ENCODE results near the gene GLG1.

GLG1 gene

GRCh38 chr16:74586948-74587347, 20.0 kb downstream of the GLG1 start:
- Histone ChIP-seq H3K4me3 (ENCODE audit: low read depth in 1 of 2, low read length in 2 of 2) (no peak overlapping the region), H3K4me1 (ENCODE audit: control insufficient read depth in 1 of 2, insufficient read depth in 2 of 2, low read length in 2 of 2) (peaks cover 3 to 8% of the 10 kb centered on the region in 2 donors), H3K36me3 (ENCODE audit: control insufficient read depth in 1 of 2, insufficient read depth in 2 of 2, low read length in 2 of 2) (no peaks in the 10 kb centered on the region), H3K9me3 (ENCODE audit: control insufficient read depth in 1 of 2, low read length in 2 of 2) (no peaks in the 10 kb centered on the region), H3K27me3 (ENCODE audit: low read depth, low read length) (no peaks in the 10 kb centered on the region), H3K27ac (ENCODE audit: low read length) (no peak overlapping the region)

- H3K9me3 ChIP-seq (ENCODE audit: control insufficient read depth in 1 of 2, low read length in 2 of 2), result no peaks in the 10 kb centered on the region
- no peak overlapping the region for H3K4me3 ChIP-seq (ENCODE audit: low read depth in 1 of 2, low read length in 2 of 2)
- peaks cover 2 to 8% of the 10 kb centered on the region in 2 donors for H3K4me1 ChIP-seq (ENCODE audit: control insufficient read depth in 1 of 2, insufficient read depth in 2 of 2, low read length in 2 of 2)
- no peak overlapping the region for H3K27ac ChIP-seq (ENCODE audit: low read length)
- H3K36me3 ChIP-seq (ENCODE audit: control insufficient read depth in 1 of 2, insufficient read depth in 2 of 2, low read length in 2 of 2), result no peaks in the 10 kb centered on the region
- H3K27me3 ChIP-seq (ENCODE audit: low read depth, low read length), result no peaks in the 10 kb centered on the region
These were observed 21.0 kb downstream of the GLG1 start for GRCh38 chr16:74585846-74586443.

DNA sequence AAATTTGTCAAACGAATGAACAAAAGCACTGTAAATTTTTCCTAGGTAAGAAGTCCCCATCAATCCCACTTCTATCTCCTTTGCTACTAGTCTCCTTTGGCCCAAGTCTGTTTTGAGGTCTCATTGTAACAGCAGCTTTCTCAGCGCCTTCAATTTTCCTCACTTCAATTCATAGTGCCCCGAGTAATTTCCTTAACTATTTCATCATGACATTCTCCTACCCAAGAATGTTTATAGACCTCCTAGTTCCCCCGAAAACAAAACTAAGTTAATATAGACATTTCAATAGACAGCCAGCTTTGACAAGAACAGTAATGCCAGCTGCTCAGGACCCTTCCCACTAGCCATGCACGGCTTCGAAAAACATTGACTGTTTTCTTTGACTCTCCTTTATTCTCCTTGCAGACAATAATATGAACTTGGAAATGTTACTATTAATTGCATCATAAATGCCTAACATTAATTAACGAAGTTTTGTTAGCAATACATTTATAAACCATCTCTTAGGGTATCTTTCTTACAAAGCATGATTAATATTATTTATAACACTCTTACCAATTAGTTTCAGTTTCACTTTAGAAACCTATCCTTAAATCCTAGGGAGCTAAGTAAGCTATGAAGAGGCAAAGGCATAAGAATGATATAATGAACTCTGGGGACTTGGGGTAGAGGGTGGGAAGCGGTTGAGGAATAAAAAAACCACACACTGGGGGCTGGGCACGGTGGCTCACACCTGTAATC, 22.8 kb downstream of the GLG1 start:
- Histone ChIP-seq H3K27me3 (ENCODE audit: low read depth, low read length) (no peaks in the 10 kb centered on the region), H3K36me3 (ENCODE audit: control insufficient read depth in 1 of 2, insufficient read depth in 2 of 2, low read length in 2 of 2) (no peaks in the 10 kb centered on the region), H3K4me3 (ENCODE audit: low read depth in 1 of 2, low read length in 2 of 2) (peak overlapping the region; percentile 2 to 26), H3K9me3 (ENCODE audit: control insufficient read depth in 1 of 2, low read length in 2 of 2) (no peaks in the 10 kb centered on the region), H3K4me1 (ENCODE audit: control insufficient read depth in 1 of 2, insufficient read depth in 2 of 2, low read length in 2 of 2) (peaks cover 6 to 8% of the 10 kb centered on the region in 2 donors), H3K27ac (ENCODE audit: low read length) (no peak overlapping the region)

GRCh38 chr16:74582970-74583369, 23.9 kb downstream of the GLG1 start:
- no peaks in the 10 kb centered on the region for H3K9me3 ChIP-seq (ENCODE audit: control insufficient read depth in 1 of 2, low read length in 2 of 2)
- no peak overlapping the region for H3K4me3 ChIP-seq (ENCODE audit: low read depth in 1 of 2, low read length in 2 of 2)
- peaks cover 8 to 10% of the 10 kb centered on the region in 2 donors for H3K4me1 ChIP-seq (ENCODE audit: control insufficient read depth in 1 of 2, insufficient read depth in 2 of 2, low read length in 2 of 2)
- no peaks in the 10 kb centered on the region for H3K36me3 ChIP-seq (ENCODE audit: control insufficient read depth in 1 of 2, insufficient read depth in 2 of 2, low read length in 2 of 2)
- H3K27me3 ChIP-seq (ENCODE audit: low read depth, low read length), result no peaks in the 10 kb centered on the region
- no peak overlapping the region for H3K27ac ChIP-seq (ENCODE audit: low read length)

DNA sequence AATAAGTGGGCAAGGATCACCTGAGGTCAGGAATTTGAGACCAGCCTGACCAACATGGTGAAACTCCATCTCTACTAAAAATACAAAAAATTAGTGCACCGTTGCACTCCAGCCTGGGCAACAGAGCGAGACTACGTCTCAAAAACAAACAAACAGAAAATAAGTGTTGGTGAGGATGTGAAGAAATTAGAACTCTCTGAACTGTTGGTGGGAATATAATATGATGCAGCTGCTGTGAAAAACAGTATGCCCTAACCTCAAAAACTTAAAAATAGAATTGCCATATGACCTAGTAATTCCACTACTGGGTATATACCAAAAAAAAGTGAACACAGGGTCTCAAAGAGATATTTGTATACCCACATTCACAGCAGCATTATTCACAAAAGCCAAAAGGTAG, 26.1 kb downstream of the GLG1 start:
- H3K27me3 ChIP-seq (ENCODE audit: low read depth, low read length), result no peaks in the 10 kb centered on the region
- H3K9me3 ChIP-seq (ENCODE audit: control insufficient read depth in 1 of 2, low read length in 2 of 2), result no peaks in the 10 kb centered on the region
- no peak overlapping the region for H3K27ac ChIP-seq (ENCODE audit: low read length)
- H3K36me3 ChIP-seq (ENCODE audit: control insufficient read depth in 1 of 2, insufficient read depth in 2 of 2, low read length in 2 of 2), result no peaks in the 10 kb centered on the region
- no peak overlapping the region for H3K4me3 ChIP-seq (ENCODE audit: low read depth in 1 of 2, low read length in 2 of 2)
- H3K4me1 ChIP-seq (ENCODE audit: control insufficient read depth in 1 of 2, insufficient read depth in 2 of 2, low read length in 2 of 2), result peaks cover 8 to 12% of the 10 kb centered on the region in 2 donors

DNA sequence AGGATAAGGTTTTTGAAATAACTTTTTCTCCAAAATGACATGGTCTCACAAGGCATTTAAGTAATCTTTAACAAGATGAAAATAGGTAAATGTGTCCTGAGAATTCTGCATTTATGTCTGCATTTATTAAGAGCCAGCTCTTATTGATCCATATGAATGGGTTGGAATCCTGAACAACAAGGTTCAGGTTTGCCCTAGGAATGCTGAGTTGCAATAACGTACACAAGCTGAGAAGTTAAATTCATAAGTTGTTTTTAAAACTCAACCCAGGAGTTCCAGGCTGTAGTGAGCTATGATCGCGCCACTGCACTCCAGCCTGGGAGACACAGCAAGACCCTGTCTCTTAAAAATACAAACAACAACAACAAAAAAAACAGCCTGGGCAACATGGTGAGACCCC, 28.1 kb downstream of the GLG1 start:
- no peaks in the 10 kb centered on the region for H3K36me3 ChIP-seq (ENCODE audit: control insufficient read depth in 1 of 2, insufficient read depth in 2 of 2, low read length in 2 of 2)
- H3K27ac ChIP-seq (ENCODE audit: low read length), result no peak overlapping the region
- H3K4me1 ChIP-seq (ENCODE audit: control insufficient read depth in 1 of 2, insufficient read depth in 2 of 2, low read length in 2 of 2), result peaks cover 3 to 12% of the 10 kb centered on the region in 2 donors

GRCh38 chr16:74578433-74578832, 28.5 kb downstream of the GLG1 start:
- Histone ChIP-seq H3K4me3 (ENCODE audit: low read depth in 1 of 2, low read length in 2 of 2) (no peak overlapping the region), H3K27ac (ENCODE audit: low read length) (no peak overlapping the region), H3K27me3 (ENCODE audit: low read depth, low read length) (no peaks in the 10 kb centered on the region), H3K9me3 (ENCODE audit: control insufficient read depth in 1 of 2, low read length in 2 of 2) (no peaks in the 10 kb centered on the region), H3K36me3 (ENCODE audit: control insufficient read depth in 1 of 2, insufficient read depth in 2 of 2, low read length in 2 of 2) (no peaks in the 10 kb centered on the region), H3K4me1 (ENCODE audit: control insufficient read depth in 1 of 2, insufficient read depth in 2 of 2, low read length in 2 of 2) (peaks cover 0 to 12% of the 10 kb centered on the region in 2 donors)

More for the DNA sequence above, 28.1 kb downstream of the GLG1 start:
- Histone ChIP-seq H3K9me3 (ENCODE audit: control insufficient read depth in 1 of 2, low read length in 2 of 2) (no peaks in the 10 kb centered on the region), H3K27me3 (ENCODE audit: low read depth, low read length) (no peaks in the 10 kb centered on the region), H3K4me3 (ENCODE audit: low read depth in 1 of 2, low read length in 2 of 2) (no peak overlapping the region)

DNA sequence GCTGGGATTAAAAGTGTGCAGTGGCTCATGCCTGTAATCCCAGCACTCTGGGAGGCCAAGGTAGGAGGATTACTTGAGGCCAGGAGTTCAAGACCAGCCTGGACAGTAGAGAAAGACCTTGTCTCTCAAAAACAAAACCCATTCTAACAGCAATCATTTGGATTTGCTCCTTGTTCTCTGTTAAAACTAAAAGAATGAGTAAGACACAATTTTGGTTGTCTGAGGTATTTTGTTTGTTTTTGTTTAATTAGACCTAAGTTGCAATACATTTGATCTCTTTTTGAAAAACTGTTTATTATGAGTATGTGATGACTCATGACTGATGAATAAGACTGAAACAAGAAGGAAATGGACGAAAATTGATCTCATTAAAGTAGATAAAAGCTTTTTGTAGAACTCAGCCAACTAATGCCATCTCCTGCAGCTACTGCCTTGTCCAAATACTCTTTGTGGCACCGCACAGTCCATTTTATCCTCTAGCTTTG, 29.0 kb downstream of the GLG1 start:
- Histone ChIP-seq H3K9me3 (ENCODE audit: control insufficient read depth in 1 of 2, low read length in 2 of 2) (no peaks in the 10 kb centered on the region), H3K27ac (ENCODE audit: low read length) (no peak overlapping the region), H3K4me3 (ENCODE audit: low read depth in 1 of 2, low read length in 2 of 2) (no peak overlapping the region), H3K4me1 (ENCODE audit: control insufficient read depth in 1 of 2, insufficient read depth in 2 of 2, low read length in 2 of 2) (peaks cover 0 to 12% of the 10 kb centered on the region in 2 donors), H3K27me3 (ENCODE audit: low read depth, low read length) (no peaks in the 10 kb centered on the region), H3K36me3 (ENCODE audit: control insufficient read depth in 1 of 2, insufficient read depth in 2 of 2, low read length in 2 of 2) (no peaks in the 10 kb centered on the region)

- no peak overlapping the region for H3K27ac ChIP-seq (ENCODE audit: low read length)
- H3K36me3 ChIP-seq (ENCODE audit: control insufficient read depth in 1 of 2, insufficient read depth in 2 of 2, low read length in 2 of 2), result no peaks in the 10 kb centered on the region
- no peak overlapping the region for H3K4me3 ChIP-seq (ENCODE audit: low read depth in 1 of 2, low read length in 2 of 2)
- H3K4me1 ChIP-seq (ENCODE audit: control insufficient read depth in 1 of 2, insufficient read depth in 2 of 2, low read length in 2 of 2), result peaks cover 1 to 11% of the 10 kb centered on the region in 2 donors
- H3K9me3 ChIP-seq (ENCODE audit: control insufficient read depth in 1 of 2, low read length in 2 of 2), result no peaks in the 10 kb centered on the region
- H3K27me3 ChIP-seq (ENCODE audit: low read depth, low read length), result no peaks in the 10 kb centered on the region
These were observed 30.9 kb downstream of the GLG1 start for GRCh38 chr16:74575807-74576643.

GRCh38 chr16:74575175-74575806, 31.6 kb downstream of the GLG1 start:
- no peaks in the 10 kb centered on the region for H3K27me3 ChIP-seq (ENCODE audit: low read depth, low read length)
- peaks cover 4 to 6% of the 10 kb centered on the region in 2 donors for H3K4me1 ChIP-seq (ENCODE audit: control insufficient read depth in 1 of 2, insufficient read depth in 2 of 2, low read length in 2 of 2)
- H3K27ac ChIP-seq (ENCODE audit: low read length), result no peak overlapping the region
- H3K9me3 ChIP-seq (ENCODE audit: control insufficient read depth in 1 of 2, low read length in 2 of 2), result no peaks in the 10 kb centered on the region
- H3K36me3 ChIP-seq (ENCODE audit: control insufficient read depth in 1 of 2, insufficient read depth in 2 of 2, low read length in 2 of 2), result no peaks in the 10 kb centered on the region
- H3K4me3 ChIP-seq (ENCODE audit: low read depth in 1 of 2, low read length in 2 of 2), result no peak overlapping the region

- Histone ChIP-seq H3K9me3 (ENCODE audit: control insufficient read depth in 1 of 2, low read length in 2 of 2) (no peaks in the 10 kb centered on the region), H3K27ac (ENCODE audit: low read length) (no peak overlapping the region), H3K4me3 (ENCODE audit: low read depth in 1 of 2, low read length in 2 of 2) (no peak overlapping the region), H3K4me1 (ENCODE audit: control insufficient read depth in 1 of 2, insufficient read depth in 2 of 2, low read length in 2 of 2) (peaks cover 4 to 6% of the 10 kb centered on the region in 2 donors), H3K36me3 (ENCODE audit: control insufficient read depth in 1 of 2, insufficient read depth in 2 of 2, low read length in 2 of 2) (no peaks in the 10 kb centered on the region), H3K27me3 (ENCODE audit: low read depth, low read length) (no peaks in the 10 kb centered on the region)
These were observed 32.8 kb downstream of the GLG1 start for GRCh38 chr16:74574146-74574545.

Measured in muscle layer of duodenum (tissue), 2 donors.